Iris pigment epithelial cell (primary cell): ENCODE measurements around the gene LMTK2.

ENCODE experiments used
- DNase-seq: peaks from one replicate; pipeline ENCODE4 v3.0.0-alpha.2; 2011; ENCODE audit warnings: low read depth

The LMTK2 gene

DNA sequence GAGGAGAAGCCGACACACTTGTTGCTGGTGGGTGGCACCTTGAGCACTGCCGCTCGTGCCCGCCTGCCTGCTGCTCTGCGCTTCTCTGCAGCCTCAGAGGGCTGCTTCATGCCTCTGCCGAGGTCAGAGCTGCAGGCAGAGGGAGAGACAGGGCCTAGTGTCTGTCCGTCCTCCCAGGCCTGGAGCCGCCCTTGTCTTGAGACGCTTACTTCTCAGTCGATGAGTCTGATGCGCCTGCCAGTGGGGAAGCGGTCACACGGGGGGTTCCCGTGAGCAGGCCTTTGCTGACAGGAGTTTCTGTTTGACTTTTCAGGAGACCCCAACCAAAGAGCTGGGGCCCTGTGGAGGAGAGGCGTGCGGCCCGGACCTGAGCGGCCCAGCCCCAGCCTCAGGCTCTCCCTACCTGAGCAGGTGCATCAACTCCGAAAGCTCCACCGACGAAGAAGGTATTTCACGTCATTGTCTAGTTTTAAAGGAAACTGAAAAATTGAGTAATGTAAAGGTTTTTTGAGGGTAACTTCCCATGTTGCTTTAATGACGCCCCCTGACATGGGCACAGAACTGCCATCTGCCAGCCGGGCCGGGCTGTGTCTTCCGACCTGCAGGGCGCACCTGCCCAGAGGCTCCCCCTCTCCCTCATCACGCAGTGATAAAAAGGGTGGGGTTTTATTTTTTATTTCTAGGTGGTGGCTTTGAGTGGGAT is 96.8 kb downstream of the LMTK2 start:
- no peak for DNase-seq

DNA sequence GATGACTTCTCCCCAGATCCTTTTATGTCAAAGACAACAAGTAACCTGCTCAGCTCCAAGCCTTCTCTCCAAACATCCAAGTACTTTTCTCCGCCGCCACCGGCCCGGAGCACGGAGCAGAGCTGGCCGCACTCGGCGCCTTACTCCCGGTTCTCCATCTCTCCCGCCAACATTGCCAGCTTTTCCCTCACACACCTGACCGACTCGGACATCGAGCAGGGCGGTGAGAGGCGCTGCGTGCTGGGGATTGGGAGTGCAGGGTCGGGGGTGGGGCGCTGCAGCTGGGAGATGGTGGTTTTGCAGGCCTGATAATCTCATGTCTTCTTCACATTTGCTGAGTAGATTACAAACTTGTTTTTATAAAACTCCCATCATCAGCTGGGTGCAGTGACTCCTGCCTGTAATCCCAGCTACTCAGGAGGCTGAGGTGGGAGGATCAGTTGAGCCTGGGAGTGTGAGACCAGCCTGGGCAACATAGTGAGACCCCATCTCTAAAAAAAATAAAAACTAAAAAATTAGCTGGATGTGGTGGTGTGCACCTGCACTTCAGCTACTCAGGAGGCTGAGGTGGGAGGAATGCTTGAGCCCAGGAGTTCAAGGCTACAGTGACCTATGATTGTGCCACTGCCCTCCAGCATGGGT is 97.4 kb downstream of the LMTK2 start:
- DNase-seq: no peak

DNA sequence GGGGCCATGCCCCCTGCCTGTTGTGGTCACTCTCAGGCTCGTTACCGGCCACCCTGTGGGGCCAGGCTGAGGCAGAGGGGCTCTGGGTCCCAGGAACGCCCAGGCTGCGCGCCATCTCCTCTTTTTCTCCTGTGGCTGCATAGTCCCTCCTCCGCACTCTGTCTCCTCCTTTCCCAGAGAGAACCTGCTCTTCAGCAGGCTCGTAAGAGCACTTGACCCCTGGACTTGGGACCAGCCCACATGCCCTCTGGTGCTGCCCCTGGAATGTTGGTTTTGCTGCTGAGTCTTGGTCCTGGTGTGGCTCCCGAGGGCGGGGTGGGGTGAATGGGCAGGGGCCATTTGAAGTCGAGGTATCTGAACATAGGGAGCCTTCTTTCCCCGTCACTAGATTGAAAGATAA is 98.0 kb downstream of the LMTK2 start:
- no peak for DNase-seq

DNA sequence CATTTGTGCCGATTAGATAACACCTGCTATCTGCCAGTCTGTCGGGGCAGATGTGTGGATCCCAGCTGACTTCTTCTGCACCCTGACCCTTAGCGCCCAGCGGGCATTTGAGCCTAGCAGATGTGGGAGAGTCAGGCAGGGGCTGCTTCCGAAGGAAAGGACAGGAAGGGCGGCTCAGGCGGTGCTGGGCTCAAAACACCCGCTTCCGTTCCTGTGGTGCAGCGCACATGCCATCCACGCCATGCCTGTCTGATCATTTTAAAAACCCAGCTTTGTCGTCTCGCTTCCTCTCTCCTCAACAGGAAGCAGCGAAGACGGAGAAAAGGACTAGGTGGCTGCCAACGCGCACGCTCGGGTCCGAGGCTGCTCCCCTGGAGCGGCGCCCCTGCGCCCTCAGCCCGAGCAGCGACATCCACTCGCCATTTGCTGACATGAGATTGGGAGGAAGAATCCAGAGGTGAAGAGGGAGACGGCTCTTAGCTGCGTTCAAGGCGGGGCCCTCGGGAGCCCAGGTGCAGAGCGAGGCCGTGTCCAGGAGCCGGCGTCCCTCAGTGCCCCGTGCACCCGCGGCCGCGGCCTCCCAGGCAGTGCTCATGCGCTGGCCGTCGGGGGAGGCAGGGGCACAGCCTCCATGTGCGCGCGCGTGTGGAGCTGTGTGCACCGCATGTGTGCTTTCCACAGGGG is 98.6 kb downstream of the LMTK2 start:
- DNase-seq: no peak

DNA sequence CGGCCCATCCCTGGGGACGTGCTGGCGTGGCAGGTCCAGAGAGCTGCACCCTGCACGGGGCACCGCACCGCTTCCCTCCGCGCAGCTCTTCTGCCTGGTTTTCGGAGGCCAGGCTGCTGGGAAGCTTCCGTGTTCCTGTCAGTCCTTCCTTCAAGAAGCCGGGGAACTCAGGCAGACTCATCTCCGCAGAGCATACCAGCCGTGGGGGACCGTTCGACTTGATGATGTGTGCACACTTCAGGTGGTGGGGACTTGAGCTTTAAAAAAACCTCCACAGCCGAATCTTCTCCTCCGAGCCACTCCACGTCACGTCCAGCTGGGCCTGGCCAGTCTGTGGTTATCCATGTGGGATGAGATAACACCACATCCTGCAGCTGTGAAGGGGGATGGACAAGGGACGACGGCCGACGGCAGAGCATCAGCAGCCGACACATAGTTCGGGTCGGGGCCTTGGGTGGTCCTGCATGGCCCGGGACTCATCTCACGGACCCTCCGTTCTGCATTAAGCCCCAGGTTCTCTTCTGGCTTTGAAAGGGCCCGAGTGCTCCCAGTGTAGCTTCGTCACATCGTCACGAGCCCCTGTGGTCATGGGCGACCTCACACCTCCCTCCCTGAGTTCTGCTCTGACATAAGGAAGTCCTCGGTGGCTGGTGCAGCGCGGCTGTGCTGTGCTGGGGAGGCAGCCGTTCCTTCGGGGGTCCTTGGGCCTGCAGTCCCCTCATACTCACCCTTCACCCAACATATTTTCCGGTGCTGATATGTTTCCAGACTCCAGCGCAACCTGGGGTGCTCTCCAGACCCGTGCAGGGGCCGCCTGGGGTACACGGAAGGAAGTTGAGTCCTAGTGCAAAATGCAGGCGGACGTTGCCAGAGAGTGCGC is 100.0 kb downstream of the LMTK2 start:
- no peak for DNase-seq

DNA sequence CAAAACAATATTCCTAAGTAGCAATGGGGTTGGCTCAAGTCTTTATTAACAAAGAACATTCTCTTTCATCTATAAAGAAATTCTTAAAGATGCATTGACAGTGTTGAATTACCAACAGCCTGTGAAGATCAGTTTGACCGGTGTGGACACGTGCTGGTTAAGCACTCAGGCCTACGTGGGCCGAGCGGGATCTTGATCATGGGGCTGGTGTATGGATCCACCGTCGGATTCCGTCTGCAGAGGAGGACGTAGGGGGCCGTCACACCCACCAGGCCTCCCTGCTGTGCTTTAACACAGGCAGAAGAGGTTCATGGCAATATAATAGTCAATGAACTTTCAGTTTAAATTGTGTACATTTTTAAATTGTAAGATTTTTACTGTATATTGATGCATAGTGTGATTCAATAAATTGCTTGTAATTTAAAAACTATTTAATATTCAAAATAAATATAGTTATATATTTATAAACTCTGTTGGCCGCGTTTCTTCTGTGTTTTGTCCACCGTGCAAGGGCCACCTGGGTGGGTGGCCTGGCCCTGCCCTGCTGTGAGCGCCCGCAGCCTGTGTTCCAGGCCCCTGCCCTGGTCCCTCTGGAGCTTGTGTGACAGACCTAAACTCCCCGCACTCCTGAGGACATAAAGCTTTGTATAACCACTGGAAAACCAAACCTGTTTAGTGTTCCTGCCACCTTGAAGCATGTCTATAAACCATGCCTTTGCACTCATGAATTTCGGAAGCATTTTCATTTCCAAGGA is 102.7 kb downstream of the LMTK2 start:
- no peak for DNase-seq

DNA sequence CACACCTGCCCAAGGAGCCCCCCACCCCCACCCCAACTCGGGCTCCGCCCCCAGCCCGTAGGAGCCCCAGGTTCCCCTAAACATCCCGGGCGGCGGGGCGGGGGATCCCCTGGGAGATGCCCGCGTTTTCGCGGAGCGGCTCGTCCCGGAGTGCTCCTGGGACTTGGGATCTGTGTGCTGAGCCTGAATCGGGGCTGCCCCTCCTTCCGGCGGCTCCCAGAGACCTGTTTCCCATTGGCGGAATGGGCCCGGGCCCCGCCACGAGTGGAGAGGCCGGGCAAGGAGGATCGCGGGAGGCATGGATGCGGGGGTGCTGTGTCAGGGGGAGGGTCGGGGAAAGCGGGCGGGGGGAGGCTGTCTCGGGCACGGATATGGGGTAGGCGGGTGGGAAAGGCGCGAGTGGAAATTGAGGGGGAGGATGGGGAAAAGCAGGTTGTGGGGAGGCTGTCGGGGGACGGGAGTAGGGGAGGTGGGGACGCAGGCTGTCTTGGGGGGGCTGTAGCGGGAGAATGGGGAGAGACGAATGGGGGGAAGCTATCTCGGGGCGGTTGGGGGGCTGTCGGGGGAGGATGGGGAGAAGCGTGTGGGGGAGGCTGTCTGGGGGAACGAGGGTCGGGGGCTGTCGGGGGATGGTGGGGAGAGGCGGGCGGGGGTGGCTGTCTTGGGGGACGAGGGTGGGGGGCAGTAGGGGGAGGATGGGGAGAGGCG is 104.0 kb downstream of the LMTK2 start:
- DNase-seq: peak; percentile 13

DNA sequence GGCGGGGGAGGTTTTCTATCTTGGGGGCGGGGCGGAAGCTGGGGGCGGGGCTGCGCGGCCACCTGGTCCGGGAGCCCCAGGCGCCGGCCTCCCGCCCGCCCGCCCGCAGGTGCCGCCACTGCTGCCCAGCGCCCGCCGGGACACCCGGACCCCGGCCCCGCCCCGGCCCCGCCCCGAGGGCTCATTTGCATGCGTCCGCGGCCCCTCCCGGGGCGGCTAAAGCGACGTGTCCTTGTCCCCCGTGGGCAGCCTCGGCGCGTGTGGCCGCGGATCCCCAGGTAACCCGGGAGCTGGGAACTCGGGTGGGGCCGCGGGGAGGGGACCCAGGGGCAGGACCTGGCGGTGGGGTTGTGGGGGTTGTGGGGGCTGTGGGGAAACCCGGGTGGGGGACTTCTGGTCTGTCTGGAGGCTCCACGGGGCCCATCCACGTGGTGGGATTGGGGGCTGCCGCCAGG is 104.6 kb downstream of the LMTK2 start, which contains the start of gene BHLHA15:
TSS of gene BHLHA15 (plus strand) at position 219 of the 455 bp plus-strand sequence. CDS start 871 bp downstream, outside the sequence.
- DNase-seq: no peak

DNA sequence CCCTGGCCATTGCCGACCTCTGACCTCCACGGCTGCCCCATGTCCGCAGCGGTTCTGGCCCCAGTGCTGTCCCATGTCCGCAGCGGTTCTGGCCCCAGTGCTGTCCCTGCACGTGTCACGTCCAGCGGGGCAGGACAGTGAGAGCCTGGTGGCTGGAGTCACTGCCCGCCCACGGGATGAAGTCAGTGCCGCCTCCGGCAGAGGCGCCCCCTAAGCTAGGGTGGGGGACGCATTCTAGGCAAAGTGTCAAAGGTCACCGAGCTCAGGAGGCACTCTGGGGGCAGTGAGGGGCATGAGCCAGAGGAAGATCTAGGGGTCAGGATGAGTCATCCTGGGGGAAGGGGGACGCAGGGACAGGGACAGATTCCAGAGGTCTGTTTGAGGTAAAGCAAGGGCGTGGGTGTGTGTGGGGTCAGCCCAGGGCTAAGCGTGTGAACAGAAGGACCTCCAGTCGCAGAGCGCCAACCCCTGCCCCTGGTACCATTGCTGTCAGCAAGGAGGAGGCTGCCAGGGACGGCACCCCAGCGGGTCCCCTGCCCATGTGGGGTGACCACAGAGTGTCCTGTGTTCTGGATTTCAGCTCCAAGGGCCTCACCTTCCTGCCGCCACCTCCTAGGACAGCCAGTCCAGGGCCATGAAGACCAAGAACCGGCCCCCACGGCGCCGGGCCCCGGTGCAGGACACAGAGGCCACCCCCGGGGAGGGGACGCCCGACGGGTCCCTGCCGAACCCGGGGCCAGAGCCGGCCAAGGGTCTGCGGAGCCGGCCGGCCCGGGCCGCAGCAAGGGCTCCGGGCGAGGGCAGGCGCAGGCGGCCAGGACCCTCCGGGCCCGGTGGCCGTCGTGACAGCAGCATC is 105.2 kb downstream of the LMTK2 start:
- DNase-seq: no peak

DNA sequence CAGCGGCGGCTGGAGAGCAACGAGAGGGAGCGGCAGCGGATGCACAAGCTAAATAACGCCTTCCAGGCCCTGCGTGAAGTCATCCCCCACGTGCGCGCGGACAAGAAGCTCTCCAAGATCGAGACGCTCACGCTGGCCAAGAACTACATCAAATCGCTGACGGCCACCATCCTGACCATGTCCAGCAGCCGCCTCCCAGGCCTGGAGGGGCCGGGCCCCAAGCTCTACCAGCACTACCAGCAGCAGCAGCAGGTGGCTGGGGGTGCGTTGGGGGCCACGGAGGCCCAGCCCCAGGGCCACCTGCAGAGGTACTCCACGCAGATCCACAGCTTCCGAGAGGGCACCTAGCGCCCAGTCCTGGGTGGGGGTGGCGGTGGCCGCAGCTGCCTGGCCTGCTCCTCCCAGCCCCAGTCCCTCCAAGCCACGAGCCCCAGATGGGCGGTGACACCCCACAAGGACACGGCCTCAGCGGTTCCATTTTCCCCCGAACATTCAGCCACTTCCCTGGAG is 105.9 kb downstream of the LMTK2 start:
- DNase-seq: no peak

DNA sequence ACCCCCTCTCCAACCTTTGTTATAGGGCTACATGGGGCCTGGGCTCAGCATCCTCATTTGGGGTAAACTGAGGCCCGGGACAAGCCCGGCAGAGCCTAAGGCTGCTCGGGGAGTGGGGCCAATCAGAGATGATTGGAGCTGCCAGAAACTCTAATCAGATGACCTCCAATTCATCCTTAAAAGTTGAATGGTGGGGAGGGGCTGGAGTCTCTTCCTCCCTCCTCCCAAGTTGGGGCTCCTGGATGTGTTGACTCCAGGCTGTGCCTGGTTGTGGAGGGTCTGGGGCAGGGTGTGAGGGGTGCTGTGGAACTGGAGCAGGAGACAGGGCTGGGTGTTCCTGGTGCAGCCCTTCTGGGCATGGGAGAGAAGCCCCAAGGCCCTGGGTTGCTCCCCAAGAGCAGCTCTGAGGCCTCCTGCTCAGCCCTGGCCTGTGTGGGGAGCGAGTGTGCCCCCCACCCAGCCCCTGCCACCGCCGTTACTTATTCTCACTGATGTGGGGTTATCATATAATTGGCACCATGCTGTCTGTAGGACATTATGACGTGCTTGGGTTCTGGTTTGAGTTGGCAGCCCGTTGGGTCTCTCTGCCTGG is 106.7 kb downstream of the LMTK2 start:
- no peak for DNase-seq

DNA sequence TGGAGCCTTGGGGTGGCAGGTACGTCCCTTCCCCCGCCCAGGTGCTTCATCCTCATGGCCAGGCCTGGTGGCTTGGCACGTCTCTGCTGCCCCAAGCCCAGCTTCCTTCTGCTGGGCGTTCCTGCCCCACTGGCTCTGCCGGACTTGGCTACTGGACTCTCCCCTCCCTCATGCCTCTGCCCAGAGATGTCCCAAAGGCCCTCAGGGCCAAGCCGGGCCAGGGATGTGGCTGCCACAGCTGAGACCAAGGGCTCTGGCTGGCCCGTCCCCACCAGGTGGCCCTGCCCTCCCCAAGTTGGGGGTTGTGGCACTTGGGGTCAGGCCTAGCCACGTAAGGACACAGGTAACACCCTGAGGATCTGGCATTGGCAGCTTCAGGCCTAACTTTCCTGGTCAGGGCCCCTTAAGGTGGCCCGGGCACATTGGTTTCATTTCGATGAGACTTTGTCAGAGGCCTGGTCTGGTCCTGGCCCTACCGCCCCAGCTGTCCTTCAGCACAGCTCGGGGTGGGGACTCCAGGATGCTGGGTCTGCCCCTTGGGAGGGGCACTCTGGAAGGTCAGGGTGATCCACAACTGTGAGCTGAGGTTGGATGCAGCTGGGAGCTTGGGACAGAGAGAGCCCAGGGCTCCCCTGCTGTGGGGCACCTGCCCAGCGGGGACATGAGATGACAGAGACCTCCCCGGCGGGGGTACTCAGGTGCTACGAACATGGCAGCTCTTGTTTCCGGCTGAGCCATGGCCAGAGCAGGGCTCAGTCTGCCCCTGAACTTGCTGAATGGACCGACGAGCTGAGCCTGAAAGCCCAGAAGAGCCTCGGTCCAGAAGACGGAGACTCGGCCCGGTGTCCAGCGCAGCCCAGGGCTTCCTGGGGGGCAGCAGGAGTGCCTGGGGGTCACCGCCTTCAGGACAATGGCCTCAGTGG is 107.5 kb downstream of the LMTK2 start:
- no peak for DNase-seq

DNA sequence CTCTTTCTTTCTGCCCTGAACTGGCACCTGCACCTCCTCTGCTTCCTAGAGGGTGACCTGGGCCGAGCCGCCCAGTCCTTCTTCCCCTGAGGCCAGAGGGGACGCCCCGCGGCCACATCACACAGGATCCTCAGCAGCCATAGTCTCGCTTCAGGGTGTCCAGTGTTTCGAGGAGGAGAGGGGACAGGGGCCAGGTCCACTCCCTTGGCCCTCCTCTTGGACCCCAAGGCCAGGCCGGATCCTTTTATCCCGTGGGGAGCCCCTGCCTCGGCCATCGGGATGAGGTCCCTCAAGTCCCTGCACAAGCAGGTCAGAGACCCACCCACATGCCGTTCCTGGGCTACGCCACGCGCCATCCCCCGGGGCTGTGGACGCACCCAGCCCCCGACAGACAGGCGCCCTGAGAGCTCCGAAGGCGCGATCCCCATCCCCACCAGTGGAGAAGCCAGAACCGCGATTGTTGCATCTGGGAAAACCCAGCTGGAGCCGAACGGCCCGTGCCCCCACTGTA is 108.2 kb downstream of the LMTK2 start:
- DNase-seq: no peak

DNA sequence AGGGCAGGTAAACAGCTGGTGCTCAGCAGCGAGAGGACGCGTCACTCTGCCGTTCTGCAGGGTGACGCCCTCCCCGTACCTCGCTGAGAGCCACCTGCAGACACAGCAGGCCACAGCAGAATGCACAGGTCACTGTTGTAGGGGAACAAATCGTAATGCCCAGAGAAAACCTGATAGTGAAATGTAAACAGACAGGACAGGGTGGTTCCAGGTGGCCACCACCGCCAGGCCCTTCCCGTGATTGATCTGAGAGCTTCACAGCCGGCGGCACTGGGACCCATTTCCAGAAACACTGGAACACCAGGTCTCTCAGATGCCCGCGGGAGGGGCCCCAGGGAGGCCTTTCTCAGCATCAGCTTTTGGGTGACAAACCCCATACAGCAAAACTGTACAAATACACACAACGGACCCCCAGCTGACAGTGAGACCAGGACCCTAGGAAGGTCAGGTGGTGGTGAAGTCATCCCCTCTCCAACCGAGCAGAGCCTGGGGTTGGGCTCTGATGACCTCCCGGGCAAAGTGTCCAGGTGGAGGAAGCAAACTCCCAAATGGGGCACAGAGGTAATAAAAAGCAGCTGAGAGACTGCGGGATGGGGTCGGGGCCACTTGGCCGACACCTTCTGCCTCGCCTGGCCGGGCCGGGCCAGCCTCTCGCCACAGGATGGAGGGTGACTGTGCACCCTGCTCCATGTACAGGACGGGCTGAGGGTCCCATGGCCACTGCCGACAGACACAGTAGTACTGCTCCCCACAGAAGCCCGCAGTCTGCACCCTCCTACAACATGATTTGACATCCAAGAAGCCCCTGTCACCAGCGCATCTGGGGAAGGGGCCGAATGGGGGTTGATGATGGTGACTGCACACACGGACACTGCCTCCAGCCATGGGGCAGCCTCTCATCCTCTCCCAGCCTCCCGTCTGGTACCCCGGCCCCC is 109.2 kb downstream of the LMTK2 start:
- no peak for DNase-seq

DNA sequence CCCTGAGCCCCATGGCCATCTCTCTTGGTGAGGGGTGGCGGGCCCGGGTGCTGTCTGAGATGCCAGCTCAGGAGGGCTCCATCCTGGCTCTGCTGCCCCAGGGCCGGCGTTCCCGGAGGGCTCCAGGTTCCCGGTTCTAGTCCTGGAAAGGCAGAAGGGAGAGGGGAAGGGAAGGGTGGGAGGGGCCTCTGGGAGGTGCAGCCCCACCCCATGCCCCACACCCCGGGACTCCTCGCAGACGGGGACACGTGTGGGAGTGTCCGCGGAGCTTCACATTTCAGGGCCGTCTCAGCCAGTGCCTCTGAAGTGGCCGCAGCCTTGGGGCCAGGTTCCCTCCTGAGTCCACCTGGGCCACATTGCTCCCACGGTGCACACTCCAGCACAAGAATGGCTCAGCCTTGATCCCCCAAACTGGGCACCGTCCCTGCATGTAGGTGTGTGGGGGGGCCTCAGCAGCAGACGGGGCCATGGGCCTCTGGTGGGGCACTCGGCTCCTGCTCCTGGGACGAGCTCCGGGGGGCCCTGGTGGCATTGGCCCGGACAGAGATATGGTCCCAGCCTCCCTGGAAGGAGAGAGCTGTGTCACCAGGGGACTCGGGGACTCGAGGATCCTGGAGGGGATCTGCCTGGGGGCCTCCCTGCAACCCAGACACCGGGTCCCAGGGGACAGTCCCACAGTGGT is 110.4 kb downstream of the LMTK2 start:
- no peak for DNase-seq
